HG02642 (cell line): ENCODE data around the gene TVP23C.
"Not testable (repeated sequence)": the region's sequence is repeated elsewhere in the genome, so short reads cannot be mapped to it uniquely, and the experiment has no call there.

Experiments used
- ATAC-seq: cut with Tn5 transposase; IDR thresholded peaks from one replicate; pipeline ENCODE4 v1.9.1; 2021; ENCODE audit warnings: mild to moderate bottlenecking; ENCODE audit not compliant: unreplicated experiment, poor library complexity

Gene TVP23C

DNA sequence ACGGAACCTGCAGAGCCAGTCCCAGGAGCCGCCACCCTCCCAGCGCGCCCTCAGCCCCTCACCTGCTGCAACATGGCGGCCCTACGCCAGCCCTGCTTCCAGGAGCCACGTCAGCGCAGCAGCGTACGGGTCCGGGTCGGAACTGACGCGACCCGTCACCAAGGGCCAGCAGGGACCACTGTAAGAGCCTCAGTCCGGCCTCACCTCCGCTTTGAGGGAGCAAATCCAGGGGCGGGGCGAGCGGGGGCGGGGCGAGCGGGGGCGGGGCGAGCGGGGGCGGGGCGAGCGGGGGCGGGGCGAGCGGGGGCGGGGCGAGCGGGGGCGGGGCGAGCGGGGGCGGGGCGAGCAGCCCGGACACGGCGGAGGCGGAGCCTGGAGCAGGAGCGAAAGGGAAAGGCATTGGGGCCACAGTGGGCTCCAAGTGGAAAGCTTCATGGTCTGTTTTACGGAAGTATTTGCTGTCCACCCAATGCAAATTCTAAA is at the start of gene TVP23C:
TVP23C (minus strand) TSS at position 109 of the 483 bp plus-strand sequence; CDS start at position 74, 35 bp downstream.
- peak; percentile 90 for ATAC-seq

DNA sequence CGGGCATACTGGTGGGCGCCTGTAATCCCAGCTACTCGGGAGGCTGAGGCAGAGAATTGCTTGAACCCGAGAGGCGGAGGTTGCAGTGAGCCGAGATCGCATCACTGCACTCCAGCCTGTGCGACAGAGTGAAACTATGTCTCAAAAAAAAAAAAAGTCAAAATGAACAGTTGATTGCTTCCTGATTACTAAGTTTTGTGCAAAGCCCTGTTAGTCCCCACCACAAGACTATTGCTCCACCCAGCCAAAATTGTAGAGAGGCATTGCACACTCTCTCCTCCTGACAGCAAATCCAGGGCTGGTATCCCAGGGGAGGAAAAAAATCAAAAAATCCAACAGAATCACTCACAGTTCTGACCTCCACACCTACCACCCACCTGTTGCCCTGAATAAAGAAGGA is 29.7 kb upstream of the TVP23C start:
- not testable (repeated sequence) for ATAC-seq

DNA sequence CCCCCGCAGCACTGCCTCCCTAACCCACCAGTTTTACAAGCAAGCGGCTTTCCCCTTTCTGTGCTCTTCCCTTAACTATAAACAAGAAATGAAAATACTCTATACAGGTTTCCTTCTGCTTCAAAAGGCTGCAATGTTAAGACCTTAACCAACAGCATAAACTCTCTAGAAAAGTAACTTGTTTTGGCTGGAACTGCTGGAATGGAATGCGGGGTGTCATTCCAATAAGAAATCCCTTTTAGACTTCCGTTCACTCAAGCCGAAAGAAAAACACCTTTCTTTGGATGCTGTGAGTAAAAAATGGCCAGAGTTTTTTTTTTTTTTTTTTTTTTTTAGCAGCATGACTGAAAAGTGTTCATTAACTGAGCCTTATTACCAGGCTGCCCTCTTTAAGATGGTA is 28.7 kb upstream of the TVP23C start:
- ATAC-seq = not testable (repeated sequence)

DNA sequence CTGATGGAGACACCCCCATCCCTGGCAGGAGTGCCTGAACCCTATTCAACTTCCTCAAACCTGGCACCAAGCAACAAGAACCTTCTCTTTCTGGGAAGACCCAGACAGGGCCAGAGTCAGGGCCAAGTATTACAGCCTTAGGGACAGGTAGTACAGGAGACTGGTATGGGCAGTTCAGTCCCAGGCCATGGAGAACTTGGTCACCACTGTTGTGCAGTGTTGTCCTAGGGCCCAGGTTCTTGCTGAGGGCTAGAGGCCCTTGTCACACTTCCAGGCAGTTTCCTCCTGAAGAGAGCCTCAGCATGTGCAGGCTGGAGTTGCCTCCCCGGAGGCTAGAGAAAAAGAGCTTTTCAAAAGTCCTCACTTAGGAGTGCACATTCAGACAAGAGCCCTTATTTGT is 27.6 kb upstream of the TVP23C start:
- ATAC-seq = not testable (repeated sequence)

DNA sequence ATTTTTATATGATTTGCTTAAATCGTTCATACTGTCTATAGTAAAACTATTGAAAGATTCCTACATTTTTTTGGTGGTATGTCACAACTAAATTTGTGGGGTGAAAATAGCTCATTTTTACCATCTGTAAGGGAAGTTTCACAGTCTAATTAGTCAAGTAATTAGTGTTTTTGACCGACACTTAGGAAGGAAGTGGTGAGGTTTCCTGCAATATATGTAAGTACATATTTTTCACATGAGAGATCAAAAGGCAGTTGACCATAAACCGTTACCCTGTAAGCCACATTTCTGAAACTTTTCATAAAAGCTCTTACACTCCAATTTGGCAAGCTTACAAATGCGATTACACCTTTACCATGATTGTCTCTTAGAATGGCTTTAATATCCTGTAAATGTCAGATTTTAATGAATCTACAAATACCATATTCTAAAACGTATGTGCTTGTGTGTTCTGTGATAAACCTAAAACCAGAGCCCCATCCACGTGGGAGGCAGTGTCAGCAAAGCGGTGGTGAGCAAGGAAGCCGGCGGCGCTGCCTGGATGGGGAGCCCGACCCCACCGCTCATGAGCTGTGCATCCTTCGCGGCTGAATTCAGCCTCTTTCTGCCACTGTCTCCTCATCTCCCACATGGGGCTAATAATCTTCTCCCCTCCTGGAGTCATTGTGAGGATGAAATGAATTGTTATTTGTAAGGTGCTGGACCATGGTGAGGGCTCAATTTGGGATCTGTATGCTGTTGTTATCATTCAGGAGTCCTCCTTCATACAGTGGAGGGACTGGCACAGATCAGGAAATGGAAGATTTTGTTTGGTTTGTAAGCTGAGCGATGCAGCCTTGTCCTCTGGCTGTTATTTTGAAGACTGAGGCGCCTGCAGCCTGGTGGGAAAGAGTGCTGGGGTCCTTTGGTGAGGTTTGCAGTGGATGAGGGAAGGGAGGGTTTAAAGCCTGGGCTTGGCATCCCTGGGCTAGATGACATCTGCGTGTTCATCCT is 26.6 kb upstream of the TVP23C start:
- not testable (repeated sequence) for ATAC-seq

DNA sequence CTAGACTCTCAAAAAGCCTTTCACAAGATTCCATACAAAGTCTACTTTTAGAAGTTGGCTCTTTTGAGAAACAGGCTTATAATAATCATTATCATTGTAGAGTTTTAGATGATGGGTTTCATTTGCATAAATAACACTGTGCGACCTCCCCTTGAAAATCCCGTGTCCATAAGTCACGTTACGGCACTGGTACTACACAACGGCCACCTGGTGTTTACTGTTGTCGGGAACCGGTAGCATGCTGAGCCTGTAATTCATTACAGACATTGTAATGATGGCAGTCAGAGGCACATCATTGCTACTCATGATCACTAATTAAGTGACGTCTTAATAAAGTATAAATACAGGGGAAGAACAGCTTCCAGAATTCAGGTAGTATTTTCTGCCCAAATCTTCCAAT is 24.7 kb upstream of the TVP23C start:
- ATAC-seq = not testable (repeated sequence)

DNA sequence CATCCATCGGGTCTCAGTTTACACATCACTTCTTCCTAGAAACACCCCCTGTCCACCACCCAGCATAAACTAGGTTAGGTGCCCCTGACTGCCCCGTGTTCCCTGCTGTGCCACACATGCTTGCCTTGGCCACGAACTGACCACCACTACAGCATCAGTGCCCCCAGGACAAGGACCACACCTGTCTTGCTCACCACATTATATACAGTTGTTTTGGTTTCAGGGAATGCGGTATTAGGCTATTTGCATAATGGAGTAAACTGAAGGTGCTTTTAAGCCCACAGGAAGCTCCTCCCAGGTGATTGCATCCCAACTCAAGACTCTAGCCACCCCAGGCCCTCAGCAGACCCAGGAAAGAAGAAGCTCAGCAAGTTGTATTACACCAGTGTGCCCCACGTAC is 20.0 kb upstream of the TVP23C start:
- not testable (repeated sequence) for ATAC-seq

DNA sequence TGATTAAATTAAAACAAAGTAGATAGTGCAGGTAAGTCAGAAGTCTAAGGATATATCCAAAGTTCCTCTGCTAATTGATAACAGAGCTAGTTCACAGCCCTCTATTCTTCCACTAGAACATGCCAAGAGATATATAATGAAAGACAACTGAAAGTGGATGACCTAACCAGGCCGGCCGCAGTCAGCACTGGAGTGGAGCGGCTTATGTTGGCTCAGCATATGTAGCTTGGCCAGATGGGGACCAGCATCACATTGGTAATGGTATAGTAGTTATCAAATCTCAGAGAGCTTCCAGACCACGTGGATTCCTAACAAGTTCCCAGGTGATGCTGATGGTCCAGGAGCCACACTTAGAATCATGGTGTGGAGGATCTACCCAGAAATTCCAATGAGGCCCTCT is 18.2 kb upstream of the TVP23C start:
- not testable (repeated sequence) for ATAC-seq

DNA sequence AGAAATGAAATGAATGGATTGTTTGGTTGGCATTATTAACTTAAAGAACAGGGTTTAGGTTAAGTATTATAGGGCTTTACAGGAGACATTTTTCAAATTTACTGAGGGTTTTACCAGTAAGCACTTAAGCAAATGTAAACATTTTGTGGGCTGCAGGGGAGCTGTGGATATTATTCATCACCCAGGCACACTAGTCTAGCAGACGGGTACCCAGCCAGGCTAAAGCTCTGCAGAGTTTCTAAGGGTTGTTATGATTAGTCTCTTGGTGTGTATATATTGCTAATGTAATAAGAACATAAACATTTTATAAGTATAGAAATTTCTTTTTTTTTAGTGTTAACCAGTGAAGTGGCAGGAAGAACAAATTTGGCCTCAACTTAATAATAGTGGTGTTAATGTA is 13.6 kb upstream of the TVP23C start:
- not testable (repeated sequence) for ATAC-seq

DNA sequence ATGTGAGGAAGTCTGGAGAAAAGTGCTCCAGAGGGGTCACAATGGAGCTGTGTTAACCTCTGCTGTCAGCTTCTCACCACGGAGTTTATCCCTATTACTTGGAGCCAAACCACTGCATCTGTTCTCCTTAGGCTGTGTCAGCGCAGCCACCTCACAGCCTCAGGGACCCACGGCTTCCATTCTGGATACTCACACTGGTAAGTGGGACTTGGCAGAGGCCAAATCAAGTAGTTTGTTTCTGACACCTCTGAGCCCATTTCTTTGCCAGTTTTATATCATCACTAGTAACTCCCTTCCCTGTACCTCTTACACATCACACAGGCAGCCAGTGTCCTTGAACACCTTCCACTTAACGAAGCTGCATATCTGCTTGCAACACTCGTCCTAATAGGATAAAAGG is 11.4 kb upstream of the TVP23C start:
- ATAC-seq = not testable (repeated sequence)

DNA sequence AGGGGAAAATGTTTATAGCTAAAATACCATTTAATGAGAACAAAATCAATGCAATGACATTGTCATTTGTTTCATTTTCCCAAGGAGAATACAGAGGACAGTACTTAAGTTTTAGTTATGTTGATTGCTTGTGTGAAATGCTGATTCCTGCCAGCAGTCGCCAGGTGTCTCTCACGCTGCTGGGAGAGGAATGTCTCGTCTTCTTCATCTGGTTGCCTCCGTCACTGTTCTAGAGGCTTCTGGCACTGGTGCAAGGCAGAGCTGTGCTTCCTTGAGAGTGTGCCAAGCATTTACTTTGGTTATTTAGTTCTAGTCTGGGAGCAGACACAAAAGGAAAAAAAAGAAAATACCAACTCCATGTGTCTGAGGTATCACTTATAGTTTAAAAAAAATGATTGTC is 10.6 kb upstream of the TVP23C start:
- ATAC-seq = not testable (repeated sequence)

DNA sequence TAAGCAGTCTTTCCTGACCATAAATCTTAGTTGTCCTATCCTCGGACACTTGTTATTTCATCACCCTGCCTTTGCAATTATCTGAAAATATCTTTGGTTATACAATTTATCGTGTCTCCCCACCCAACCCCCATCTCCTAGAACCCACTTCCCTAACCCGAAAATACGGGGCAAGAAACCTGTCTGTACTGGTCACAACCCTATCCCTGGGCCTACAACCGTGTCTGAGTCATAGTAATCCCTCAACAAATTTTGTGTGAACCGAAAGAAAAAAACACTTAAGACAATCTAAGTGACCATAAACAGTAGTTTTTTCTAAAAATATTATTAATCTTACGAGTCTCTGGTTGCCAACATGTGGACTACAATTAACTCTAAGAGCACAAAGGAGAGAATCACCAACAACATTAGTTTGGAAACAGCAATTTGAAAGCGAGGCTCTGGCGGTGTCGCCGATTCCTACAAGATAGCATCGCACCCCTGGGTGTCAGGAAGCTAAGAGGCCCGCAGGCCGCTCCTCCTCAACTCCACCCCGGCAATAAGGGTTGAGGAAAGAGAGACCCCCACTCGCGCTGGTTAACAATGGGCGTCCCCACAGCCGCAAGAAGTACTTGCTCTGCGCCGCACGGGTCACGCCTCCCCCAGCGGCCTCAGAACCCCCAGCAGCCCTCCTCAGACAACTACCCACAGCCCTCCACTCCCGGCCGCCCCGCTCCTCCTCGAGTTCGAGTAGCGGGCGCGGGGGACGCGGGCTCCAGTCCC is 489 bp downstream of the TVP23C start:
- ATAC-seq = peak; percentile 50

DNA sequence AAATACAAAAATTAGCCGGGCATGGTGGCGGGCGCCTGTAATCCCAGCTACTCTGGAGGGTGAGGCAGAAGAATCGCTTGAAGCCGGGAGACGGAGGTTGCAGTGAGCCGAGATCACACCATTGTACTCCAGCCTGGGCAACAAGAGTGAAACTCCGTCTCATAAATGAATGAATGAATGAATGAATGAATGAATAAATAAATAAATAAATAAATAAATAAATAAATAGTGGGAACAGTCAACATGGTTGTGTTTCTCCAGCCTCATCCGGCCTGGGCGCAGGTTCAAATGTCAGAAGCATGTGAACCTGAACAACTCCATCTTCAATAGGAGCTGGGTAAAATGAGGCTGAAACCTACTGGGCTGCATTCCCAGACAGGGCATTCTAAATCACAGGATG is 1.8 kb downstream of the TVP23C start:
- not testable (repeated sequence) for ATAC-seq

DNA sequence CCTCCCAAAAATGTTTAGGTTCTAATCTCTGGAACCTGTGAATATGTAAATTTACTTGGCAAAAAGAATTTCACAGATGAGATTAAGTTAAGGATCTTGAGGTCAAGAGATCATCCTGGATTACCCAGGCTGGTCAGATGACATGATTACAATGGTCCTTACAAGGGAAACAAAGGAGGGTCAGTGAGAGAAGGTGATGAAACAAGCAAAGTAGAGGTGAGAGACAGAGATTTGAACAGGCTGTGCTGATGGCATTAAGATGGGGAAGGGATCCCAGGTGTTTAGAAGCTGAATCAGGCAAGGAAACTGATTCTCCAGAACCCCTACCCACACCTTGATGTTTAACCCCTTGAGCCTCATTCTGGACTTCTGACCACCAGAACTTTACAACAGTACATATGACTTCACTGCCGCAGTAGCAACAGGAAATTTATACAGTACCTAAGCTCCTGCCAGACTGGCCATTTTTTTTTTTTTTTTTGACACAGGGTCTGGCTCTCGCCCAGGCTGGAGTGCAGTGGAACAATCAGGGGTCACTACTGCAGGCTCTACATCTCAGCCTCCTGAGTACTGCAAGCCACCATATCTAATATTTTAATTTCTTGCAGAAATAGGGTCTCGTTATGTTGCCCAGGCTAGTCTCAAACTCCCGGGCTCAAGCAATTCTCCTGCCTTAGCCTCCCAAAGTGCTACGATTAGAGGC is 4.7 kb downstream of the TVP23C start:
- not testable (repeated sequence) for ATAC-seq

DNA sequence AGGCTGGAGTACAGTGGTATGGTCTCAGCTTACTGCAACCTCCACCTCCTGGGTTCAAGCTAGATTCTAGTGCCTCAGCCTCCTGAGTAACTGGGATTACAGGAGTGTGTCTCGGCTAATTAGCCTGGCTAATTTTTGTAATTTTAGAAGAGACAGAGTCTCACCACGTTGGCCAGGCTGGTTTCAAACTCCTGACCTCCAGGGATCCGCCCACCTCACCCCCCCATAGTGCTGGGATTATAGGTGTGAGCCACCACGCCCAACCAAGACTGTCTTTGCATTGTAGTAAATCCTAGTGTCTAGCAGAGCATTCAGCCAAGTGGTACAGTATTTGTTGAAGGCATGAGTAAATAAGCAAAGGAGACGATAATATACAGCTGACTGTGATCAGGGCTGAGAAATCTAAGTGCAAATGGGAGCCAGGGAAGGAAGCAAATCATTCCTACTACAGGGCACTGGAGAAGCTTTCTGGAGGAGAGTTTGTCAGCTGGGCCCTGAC is 5.9 kb downstream of the TVP23C start:
- ATAC-seq = not testable (repeated sequence)

DNA sequence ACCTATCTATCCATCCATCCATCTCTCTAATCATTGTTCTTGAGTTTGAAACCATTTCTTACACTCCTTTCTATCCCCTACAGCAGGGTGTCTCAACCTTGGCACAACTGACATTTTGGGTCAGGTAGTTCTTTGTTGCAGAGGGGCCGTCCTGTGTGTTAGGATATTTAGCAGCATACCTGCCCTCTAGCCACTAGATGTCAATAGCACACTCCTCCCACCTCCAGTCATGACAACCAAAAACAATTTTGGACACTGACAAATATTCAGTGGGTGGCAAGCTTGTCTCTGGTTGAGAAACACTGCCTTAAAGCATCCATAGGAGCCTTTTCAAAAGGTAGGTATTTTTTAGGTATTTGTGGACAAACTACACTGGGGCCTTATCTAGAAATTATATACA is 10.4 kb downstream of the TVP23C start:
- not testable (repeated sequence) for ATAC-seq

DNA sequence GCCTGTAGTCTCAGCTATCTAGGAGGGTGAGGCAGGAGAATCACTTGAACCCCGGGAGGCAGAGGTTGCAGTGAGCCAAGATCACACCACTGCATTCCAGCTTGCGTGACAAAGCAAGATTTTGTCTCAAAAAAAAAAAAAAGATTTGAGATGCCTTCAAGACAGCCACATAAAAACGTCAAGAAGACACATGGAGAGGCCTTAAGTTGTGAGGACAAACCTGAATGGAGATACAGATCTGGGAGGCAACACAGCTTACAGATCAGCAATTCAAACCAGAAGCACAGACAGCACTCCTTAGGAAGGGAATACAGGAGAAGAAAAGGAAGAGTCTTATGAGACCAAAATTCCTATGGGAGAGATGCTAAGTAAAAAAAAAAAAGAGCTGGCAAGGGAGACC is 13.7 kb downstream of the TVP23C start:
- not testable (repeated sequence) for ATAC-seq

DNA sequence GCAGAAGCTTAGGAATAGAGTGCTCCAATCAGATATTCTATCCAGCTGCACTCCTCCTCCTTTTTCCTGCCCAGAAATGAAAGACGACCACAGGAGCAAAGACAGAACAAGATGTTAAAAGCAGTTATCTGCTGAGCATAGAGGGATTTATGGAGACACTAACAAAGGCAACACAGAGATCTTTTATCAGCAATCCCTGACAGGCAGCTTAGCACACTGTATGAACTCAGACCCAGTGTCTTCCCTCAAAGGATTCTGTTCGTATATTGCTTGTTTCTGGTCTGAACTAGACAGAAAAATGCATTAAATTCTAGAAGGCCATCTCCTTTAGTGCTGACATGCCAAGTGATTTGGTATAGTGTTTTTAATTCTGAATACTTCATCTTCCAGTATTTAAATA is 16.7 kb downstream of the TVP23C start:
- not testable (repeated sequence) for ATAC-seq

DNA sequence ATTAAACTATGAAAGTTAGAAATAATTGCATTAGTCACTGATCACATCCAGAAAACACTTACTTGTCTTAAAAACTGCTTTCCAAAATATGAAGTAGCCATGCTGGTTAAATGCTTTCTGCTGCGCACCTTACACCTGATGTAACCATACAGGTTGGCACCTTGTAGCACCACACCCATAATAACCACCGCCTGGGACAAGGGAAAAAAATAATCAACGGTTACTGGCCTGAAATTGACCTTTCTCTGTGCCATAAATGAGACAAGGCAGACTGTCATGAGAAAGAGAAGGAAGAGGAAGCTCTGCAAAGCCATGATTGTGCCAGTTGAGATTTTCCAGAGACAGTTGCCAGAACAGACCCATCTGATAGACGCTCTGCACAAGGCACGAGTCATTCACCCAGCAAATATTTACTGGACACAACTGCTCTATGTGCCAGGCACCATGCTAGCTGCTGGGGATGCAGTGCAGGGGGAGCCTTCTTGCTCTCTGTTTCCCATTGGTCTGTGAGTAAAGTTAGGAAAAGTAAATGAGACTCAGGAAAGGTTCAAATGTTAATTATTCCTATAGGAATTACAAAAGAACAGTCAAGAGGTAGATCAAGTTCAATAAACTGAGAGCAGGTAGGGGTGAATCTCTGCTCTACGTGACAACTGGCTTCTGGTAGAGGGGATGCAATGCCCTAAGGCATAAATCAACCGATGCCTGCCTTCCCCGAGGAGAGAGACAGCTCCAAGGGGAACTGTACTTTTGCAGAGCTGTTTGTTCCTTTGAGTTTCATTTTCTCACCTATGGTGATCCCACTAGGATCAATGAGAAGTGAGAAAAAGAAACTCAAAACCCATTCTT is 22.7 kb downstream of the TVP23C start:
- not testable (repeated sequence) for ATAC-seq
